HK-2 (cell line): ENCODE measurements around the gene CREB1.
"Not testable (repeated sequence)": the region's sequence is repeated elsewhere in the genome, so short reads cannot be mapped to it uniquely, and the experiment has no call there.

Experiments
- DNase-seq: peaks from one replicate; pipeline ENCODE4 v3.0.0-alpha.2; 2018; ENCODE audit not compliant: unreplicated experiment

The CREB1 gene

GRCh38 chr2:207617011-207617671 lies 87.4 kb downstream of the CREB1 start:
- no peak for DNase-seq

- no peak for DNase-seq
These were observed 90.0 kb downstream of the CREB1 start for GRCh38 chr2:207619764-207620203.

GRCh38 chr2:207621501-207622039 lies 91.8 kb downstream of the CREB1 start:
- no peak for DNase-seq

GRCh38 chr2:207624185-207625013 lies 94.6 kb downstream of the CREB1 start:
- DNase-seq, result peak; percentile 75

GRCh38 chr2:207625014-207625907 lies 95.5 kb downstream of the CREB1 start, which contains the start of gene METTL21A:
METTL21A (minus strand) TSS chr2:207625394; CDS start chr2:207624375, 1,019 bp downstream.
- DNase-seq, result peak; percentile 90

GRCh38 chr2:207629553-207629952 lies 99.8 kb downstream of the CREB1 start:
- DNase-seq, result no peak

- DNase-seq, result no peak
These were observed 100.7 kb downstream of the CREB1 start for GRCh38 chr2:207630491-207630890.

GRCh38 chr2:207632575-207633493 lies 103.1 kb downstream of the CREB1 start:
- DNase-seq, result peak; percentile 50

- no peak for DNase-seq
These were observed 103.9 kb downstream of the CREB1 start for GRCh38 chr2:207633686-207634085.

GRCh38 chr2:207635468-207636200 lies 105.9 kb downstream of the CREB1 start:
- no peak for DNase-seq

- not testable (repeated sequence) for DNase-seq
These were observed 109.5 kb downstream of the CREB1 start for GRCh38 chr2:207639288-207639687.

GRCh38 chr2:207640160-207640559 lies 110.4 kb downstream of the CREB1 start:
- no peak for DNase-seq

- DNase-seq, result no peak
These were observed 110.9 kb downstream of the CREB1 start for GRCh38 chr2:207640661-207641060.

GRCh38 chr2:207643892-207644291 lies 114.1 kb downstream of the CREB1 start:
- DNase-seq, result no peak

- not testable (repeated sequence) for DNase-seq
These were observed 116.8 kb downstream of the CREB1 start for GRCh38 chr2:207646582-207646981.
